Activated naive CD4-positive, alpha-beta T cell treated with anti-CD3 and anti-CD28 coated beads for 36 hours (primary cell): ENCODE results near the gene EEF2K. TPM values are rescaled to one million over a fixed set of nuclear protein-coding genes. Genes with fewer than 3 reads are reported as not detected.

Source experiments
- CTCF ChIA-PET: fragments of 350-600 bp; sonication (Branson Sonifier 250); formaldehyde crosslinking; loops from one replicate; lab custom pipeline; 2021; ENCODE audit warnings: antibody characterized with exemption; lab: Charles Lee
- DNase-seq: peaks from one replicate; pipeline ENCODE4 v3.0.0-alpha.2; 2020
- H3K27ac Mint-ChIP-seq: one replicate; pipeline ENCODE4 v1.8.0; 2021; ENCODE audit warnings: mild to moderate bottlenecking, mixed read lengths
- H3K27me3 Mint-ChIP-seq: one replicate; pipeline ENCODE4 v1.8.0; 2021; ENCODE audit warnings: low read depth, mixed read lengths
- H3K36me3 Mint-ChIP-seq: one replicate; pipeline ENCODE4 v1.8.0; 2021; ENCODE audit warnings: low read depth, mixed read lengths
- H3K4me1 Mint-ChIP-seq: one replicate; pipeline ENCODE4 v1.8.0; 2021; ENCODE audit warnings: low read depth, mixed read lengths
- H3K4me3 Mint-ChIP-seq: one replicate; pipeline ENCODE4 v1.8.0; 2021; ENCODE audit warnings: mild to moderate bottlenecking, moderate library complexity, mixed read lengths
- H3K9me3 Mint-ChIP-seq: one replicate; pipeline ENCODE4 v1.8.0; 2021; ENCODE audit warnings: mixed read lengths
- intact Hi-C: fragments of 100-400 bp; cut with micrococcal nuclease; formaldehyde crosslinking; loops from one replicate; pipeline ENCODE4 v1.15.1; 2023
- total RNA-seq, 2 experiments: library from RNA; stranded (reverse); gene quantifications; one replicate each; pipeline ENCODE4 v1.2.3, GENCODE V29; 2021

Gene EEF2K
- total RNA-seq, 2 experiments from 2014 or later = 9.8 to 10.0 TPM

DNA sequence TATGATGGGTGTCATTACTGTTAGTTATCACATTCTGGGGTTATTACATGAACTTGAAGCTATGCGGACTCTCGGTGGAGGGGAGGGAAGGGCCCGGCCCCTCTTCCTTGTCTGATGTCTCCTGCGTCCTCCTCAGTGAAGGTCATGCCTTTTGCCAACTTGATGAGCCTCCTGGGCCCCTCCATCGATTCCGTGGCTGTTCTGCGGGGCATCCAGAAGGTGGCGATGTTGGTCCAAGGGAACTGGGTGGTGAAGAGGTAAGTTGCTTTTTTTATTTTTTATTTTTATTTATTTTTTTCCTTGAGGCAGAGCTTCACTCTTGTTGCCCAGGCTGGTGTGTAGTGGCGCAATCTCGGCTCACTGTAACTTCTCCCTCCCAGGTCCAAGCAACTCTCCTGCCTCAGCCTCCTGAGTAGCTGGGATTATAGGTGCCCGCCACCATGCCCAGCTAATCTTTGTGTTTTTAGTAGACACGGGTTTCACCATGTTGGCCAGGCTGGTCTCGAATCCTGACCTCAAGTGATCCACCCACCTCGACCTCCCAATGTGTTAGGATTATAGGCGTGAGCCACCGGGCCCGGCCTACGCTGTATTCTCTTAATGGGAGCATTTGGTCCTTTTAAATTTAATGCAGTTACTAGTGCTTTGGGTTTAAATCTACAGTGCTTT lies 112.7 kb downstream of the EEF2K start:
- CTCF ChIA-PET = interaction anchor here (0.8 to 2.0 kb wide), 7 partner anchors 10 to 1468 kb away, joined by 3 to 8 read pairs (median 3); partner anchors contain the start of gene CDR2
- peak; percentile 80 for DNase-seq
- Mint-ChIP-seq H3K4me3 (no peak overlapping the region), H3K9me3 (no peaks in the 10 kb centered on the region), H3K27me3 (no peaks in the 10 kb centered on the region), H3K36me3 (peaks cover 38% of the 10 kb centered on the region), H3K4me1 (no peaks in the 10 kb centered on the region), H3K27ac (no peak overlapping the region)
- intact Hi-C loops = loop anchor here (1.0 kb wide), 1 partner anchor 1019 kb away; no protein-coding TSS in a partner anchor

DNA sequence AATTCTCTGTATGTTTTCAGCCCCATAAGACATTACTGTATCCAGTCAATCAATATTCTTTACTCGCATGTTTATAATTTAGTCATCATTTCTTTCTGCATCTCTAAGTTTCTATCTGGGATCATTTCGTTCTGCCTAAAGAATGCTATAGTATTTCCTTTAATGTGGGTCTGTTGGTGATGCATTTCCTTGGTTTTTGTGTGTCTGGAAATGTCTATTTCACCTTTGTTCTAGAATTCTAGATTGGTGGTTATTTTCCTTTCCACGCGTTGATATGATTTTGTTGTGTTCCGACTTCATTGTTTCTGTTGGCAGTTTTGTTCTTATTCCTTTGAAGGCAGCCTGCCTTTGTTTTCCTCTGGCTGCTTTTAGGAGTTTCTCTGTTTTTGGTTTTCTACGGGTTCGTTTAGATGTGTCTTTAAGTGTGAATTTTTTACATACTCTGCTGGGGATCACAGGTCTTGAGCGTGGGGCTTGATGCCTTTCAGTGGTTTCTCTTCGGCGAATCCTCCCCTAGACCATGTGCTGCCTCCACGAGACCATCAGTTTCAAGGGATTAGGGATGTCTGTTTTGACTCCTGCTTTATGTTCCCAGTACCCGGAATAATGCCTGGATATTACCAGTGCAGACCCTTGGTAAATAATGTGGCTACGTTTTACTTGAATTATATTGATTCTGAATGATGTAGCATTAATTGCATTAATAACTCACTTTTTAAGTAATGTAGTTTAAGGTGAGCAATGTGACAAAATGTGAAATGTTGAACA lies 114.7 kb downstream of the EEF2K start:
- CTCF ChIA-PET = interaction anchor here (0.5 to 1.8 kb wide), 12 partner anchors 8 to 1164 kb away, joined by 3 to 6 read pairs (median 4); no protein-coding TSS in a partner anchor
- H3K27me3 Mint-ChIP-seq = no peaks in the 10 kb centered on the region

DNA sequence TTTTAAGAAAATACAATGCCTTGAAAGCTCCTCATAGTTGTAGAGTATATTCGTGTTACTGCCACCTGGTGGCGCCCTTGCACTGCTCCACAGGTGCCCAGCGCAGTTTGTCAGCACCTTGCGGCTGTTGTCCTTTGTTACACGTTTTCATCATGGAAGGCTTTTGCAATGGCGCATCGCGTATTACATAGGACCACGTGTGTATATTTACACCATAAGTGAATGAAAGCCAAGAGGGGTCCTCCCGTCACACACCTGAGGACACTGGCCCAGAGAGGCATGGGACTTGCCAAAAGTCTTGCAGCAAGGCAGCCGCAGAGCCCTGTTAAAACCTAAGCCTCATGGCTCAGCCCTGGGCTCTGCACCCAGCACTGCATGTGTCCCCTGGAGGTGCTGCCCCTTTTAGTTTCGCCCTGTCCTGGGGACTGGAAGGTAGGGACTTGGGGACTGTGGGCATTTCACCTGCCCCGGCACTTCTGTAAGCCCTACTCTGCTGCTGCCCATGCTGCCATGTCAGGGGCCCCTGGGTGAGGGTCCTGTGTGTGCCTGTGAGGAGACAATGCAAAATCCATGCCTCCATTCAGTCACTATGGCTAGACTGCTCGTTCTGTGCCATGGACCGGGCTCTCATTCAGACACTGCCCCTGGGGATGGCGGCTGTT lies 115.4 kb downstream of the EEF2K start:
- intact Hi-C loops = loop anchor here (1.0 to 2.0 kb wide), 3 partner anchors 53 to 1163 kb away; partner anchors contain the start of genes CDR2 and LDAF1
- Mint-ChIP-seq H3K27me3 (no peaks in the 10 kb centered on the region), H3K4me1 (no peaks in the 10 kb centered on the region), H3K9me3 (no peaks in the 10 kb centered on the region), H3K36me3 (peaks cover 37% of the 10 kb centered on the region), H3K4me3 (no peak overlapping the region), H3K27ac (peak overlapping the region; percentile 75)
- CTCF ChIA-PET = interaction anchor here (0.5 to 1.8 kb wide), 12 partner anchors 9 to 1164 kb away, joined by 3 to 6 read pairs (median 4); no protein-coding TSS in a partner anchor
- peak; percentile 83 for DNase-seq

More for the DNA sequence above, 114.7 kb downstream of the EEF2K start:
- Mint-ChIP-seq H3K9me3 (no peaks in the 10 kb centered on the region), H3K4me3 (no peak overlapping the region), H3K4me1 (no peaks in the 10 kb centered on the region), H3K36me3 (peaks cover 38% of the 10 kb centered on the region), H3K27ac (no peak overlapping the region)
- intact Hi-C loops = loop anchor here (1.0 to 2.0 kb wide), 3 partner anchors 54 to 1162 kb away; partner anchors contain the start of genes CDR2 and LDAF1
- no peak for DNase-seq

DNA sequence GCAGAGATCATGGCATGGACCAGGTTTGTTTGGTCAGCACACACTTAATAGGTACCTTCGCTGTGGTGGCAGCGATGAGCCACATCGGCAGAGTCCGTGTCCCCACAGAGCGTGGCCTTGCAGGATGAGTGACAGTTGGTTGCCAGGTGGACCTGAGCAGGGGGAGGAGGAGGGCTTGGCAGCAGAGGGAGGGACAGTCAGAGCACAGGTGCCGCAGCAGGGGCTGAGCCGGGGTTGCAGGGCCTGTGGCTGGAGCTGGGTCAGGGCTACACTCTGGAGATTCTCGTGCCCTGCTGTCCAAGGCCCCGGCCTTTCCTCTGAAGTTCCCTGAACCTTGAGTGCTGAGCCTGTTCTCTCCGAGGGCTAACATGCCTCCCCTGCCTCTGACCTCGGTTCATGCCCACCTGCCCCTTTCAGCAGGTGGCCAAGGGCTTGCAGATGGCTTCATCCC lies 116.0 kb downstream of the EEF2K start:
- H3K36me3 Mint-ChIP-seq = peaks cover 42% of the 10 kb centered on the region
- no peak overlapping the region for H3K27ac Mint-ChIP-seq
- H3K4me3 Mint-ChIP-seq = no peak overlapping the region
- CTCF ChIA-PET = interaction anchor here (0.9 kb wide), 1 partner anchor 13 kb away, joined by 3 read pairs; no protein-coding TSS in a partner anchor
- no peak for DNase-seq
- no peaks in the 10 kb centered on the region for H3K9me3 Mint-ChIP-seq
- intact Hi-C loops = no loop called here
- H3K4me1 Mint-ChIP-seq = no peaks in the 10 kb centered on the region
- H3K27me3 Mint-ChIP-seq = no peaks in the 10 kb centered on the region

DNA sequence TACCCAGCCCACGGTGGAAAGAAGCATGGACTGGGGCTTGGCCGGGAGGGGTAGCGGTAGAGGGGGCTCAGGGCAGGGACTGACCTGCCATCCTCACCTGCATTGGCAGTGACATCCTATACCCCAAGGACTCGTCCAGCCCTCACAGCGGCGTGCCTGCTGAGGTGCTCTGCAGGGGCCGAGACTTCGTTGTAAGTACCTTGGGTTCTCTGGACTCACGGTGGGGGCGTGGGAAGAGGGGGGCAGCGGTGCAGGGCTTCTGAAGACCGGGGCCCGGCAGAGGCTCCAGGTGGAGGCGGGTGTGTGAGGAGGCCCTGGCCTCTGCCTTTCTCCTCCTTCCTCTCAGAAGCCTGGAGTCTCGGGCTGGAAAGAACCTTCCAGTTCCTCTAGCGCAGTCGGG lies 116.7 kb downstream of the EEF2K start:
- no peaks in the 10 kb centered on the region for H3K9me3 Mint-ChIP-seq
- H3K4me3 Mint-ChIP-seq = no peak overlapping the region
- peaks cover 40% of the 10 kb centered on the region for H3K36me3 Mint-ChIP-seq
- intact Hi-C loops = no loop called here
- H3K27ac Mint-ChIP-seq = no peak overlapping the region
- H3K27me3 Mint-ChIP-seq = no peaks in the 10 kb centered on the region
- no peak for DNase-seq
- no peaks in the 10 kb centered on the region for H3K4me1 Mint-ChIP-seq
- CTCF ChIA-PET = no interaction called here

DNA sequence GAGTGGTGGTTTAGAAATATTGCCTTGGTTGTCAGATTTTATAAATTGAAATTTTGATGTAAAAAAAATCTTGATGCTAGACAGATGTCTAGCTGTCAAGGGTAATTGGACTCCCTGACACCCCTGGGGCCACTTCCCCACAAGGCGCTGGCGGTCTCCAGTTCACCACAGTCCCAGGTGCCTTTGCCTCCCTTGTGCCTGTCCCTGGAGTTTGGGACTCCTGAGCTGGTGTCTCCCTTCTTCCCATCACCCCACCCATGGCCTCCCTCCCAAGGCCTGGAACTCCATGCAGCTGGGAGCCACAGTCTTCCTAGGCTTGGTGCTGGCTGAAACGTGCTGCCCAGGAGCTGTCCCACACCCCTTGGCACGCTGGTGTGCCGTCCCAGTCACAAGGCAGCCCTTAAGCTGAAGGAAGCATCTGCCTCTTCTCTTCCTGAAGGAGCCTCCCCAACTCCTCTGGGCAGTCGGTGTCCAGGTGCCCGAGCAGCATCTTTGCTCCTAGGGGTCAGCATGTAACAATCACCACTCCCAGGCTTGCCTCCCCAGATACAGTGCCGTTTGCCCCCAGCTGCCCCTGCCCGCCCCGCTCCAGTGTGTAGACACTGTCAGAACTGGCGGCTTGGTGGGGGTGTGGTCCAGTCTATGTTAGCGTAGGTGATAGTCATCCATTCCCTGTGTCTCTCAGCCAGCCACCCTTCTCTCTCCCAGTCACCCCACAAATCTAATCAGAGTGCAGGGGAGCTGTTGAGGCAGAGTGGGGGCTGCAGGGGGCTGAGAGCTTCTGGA lies 117.3 kb downstream of the EEF2K start:
- Mint-ChIP-seq H3K4me3 (no peak overlapping the region), H3K27me3 (no peaks in the 10 kb centered on the region), H3K27ac (no peak overlapping the region), H3K36me3 (peaks cover 40% of the 10 kb centered on the region), H3K4me1 (no peaks in the 10 kb centered on the region), H3K9me3 (no peaks in the 10 kb centered on the region)
- CTCF ChIA-PET = no interaction called here
- intact Hi-C loops = no loop called here
- no peak for DNase-seq

DNA sequence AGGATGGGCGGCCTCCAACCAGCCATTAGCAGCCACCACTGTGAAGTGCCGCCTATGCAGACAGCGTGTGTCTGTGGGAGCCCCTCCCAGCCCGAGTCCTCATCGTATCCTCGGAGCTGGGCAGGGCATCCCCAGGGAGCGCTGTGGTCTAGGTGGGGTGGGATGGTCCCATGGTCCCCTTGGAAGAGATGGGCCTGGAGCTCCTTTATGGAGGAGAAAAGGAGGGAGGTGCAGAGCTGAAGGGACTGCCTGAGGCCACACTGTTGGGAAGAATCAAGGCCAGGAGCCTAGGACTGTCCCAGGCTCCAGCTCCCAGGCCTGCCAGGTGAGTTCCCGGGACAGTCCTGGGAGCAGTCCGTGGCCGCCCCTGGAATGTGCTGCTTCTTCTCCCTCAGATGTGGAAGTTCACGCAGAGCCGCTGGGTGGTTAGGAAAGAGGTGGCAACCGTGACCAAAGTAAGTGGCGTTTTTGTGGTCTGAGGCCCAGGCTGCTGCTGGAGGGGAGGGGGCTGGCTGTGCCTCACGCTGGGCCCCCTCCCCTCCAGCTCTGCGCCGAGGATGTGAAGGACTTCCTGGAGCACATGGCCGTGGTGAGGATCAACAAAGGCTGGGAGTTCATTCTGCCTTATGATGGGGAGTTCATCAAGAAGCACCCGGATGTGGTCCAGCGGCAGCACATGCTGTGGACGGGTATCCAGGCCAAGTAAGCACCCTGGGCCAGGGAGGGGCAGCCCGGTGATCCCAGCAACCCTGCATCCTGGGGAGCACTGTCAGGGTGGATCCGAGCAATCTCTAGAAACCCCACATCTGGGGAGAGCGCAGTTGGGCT lies 118.1 kb downstream of the EEF2K start:
- Mint-ChIP-seq H3K4me1 (no peaks in the 10 kb centered on the region), H3K4me3 (no peak overlapping the region), H3K36me3 (peaks cover 38% of the 10 kb centered on the region), H3K27me3 (no peaks in the 10 kb centered on the region), H3K9me3 (no peaks in the 10 kb centered on the region), H3K27ac (peak overlapping the region; percentile 18)
- intact Hi-C loops = no loop called here
- DNase-seq = no peak
- CTCF ChIA-PET = no interaction called here

DNA sequence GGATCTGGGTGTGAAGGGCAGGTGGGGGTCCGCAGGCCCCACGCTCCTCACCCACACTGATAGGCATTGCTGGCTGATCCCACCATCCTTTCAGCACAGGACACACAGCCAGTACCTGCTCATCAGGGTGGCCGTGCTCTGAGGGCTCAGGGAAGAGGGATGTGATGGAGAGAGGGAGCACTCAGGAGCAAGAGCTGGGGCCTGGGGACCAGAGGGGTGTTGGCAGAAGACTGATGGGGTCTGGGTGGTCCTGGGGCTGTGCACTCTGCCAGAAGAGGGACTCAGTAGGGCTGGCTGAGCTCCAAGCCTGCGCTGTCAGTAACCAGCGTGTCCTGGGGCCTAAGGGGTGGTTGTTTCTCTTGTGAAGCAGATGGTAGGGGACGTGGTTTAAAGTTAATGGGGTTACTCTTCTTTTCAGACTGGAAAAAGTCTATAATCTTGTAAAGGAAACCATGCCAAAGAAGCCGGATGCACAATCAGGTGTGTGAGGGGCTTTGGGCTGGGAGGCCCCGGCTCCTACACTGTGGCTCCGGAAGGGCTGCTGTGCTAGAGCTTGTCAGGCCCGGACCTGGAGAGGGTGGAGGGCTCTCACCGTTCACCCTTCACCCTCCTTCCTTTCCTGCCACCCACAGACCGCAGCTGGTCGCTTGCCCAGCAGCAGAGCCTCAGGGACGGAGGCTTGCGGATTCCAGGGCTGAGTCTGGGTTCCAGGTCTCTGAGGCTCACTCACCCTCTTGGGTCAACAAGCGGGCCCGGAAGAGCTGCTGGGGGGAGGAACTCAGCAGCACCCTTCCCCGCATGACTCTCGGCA lies 118.9 kb downstream of the EEF2K start:
- Mint-ChIP-seq H3K27me3 (no peaks in the 10 kb centered on the region), H3K4me1 (no peaks in the 10 kb centered on the region), H3K36me3 (peaks cover 36% of the 10 kb centered on the region), H3K4me3 (no peak overlapping the region), H3K9me3 (no peaks in the 10 kb centered on the region), H3K27ac (no peak overlapping the region)
- intact Hi-C loops = no loop called here
- CTCF ChIA-PET = no interaction called here
- DNase-seq = no peak

DNA sequence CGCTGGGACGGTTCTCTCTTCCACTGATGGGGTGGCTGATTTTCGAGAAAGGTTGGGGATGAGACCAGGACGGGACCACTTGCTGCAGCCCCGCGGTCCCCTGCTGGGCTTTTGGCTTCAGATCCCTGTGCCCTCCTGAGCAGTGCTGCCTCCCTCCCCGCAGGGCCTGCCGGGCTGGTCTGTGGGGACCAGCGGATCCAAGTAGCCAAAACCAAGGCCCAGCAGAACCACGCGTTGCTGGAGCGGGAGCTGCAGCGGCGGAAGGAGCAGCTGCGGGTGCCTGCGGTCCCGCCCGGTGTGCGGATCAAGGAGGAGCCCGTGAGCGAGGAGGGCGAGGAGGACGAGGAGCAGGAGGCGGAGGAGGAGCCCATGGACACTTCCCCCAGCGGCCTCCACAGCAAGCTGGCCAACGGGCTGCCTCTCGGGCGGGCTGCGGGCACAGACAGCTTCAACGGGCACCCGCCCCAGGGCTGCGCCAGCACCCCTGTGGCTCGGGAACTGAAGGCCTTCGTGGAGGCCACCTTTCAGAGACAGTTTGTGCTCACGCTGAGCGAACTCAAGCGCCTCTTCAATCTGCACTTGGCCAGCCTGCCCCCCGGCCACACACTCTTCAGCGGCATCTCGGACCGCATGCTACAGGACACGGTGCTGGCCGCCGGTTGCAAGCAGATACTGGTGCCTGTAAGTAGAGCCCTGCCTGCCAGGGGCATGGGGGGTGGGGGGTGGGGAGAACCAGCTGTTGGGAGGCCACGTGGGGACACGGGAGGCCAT lies 119.7 kb downstream of the EEF2K start:
- Mint-ChIP-seq H3K4me1 (no peaks in the 10 kb centered on the region), H3K36me3 (peaks cover 36% of the 10 kb centered on the region), H3K27me3 (no peaks in the 10 kb centered on the region), H3K27ac (no peak overlapping the region), H3K4me3 (no peak overlapping the region), H3K9me3 (no peaks in the 10 kb centered on the region)
- intact Hi-C loops = no loop called here
- DNase-seq = no peak
- CTCF ChIA-PET = no interaction called here

DNA sequence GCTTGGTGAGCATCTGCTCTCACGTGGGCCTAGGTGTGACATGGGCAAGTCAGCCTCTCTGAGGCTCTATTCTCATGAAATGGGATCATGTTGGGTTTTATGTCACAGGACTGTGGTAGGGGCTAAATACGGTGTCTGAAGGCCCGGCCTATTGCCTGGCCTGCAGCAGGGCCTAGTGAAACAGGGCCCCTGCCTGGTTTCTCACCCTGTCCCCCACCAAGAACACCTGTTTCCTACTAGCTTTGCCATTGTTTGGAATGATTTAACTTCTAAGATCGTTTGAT lies 120.2 kb downstream of the EEF2K start:
- peaks cover 33% of the 10 kb centered on the region for H3K36me3 Mint-ChIP-seq
- H3K4me3 Mint-ChIP-seq = no peak overlapping the region
- no peaks in the 10 kb centered on the region for H3K27me3 Mint-ChIP-seq
- no peak overlapping the region for H3K27ac Mint-ChIP-seq
- no peak for DNase-seq
- no peaks in the 10 kb centered on the region for H3K9me3 Mint-ChIP-seq
- CTCF ChIA-PET = no interaction called here
- no peaks in the 10 kb centered on the region for H3K4me1 Mint-ChIP-seq
- intact Hi-C loops = no loop called here
